Left lung (tissue), 10 donors: Measurements from ENCODE around the gene FNTB. TPM values are rescaled to one million over a fixed set of nuclear protein-coding genes. Genes with fewer than 3 reads are reported as not detected.
A peak's percentile ranks its signal among the peaks of the same experiment; 100 is the strongest.
"Not testable (repeated sequence)": the region's sequence is repeated elsewhere in the genome, so short reads cannot be mapped to it uniquely, and the experiment has no call there.

Source experiments
- ATAC-seq: fragments of 200-7000 bp; cut with Tn5 transposase; one replicate; pipeline ENCODE4 v1.9.1; 2020; ENCODE audit warnings: moderate library complexity
- DNase-seq, 4 donors: peaks; one replicate each; pipeline ENCODE4 v3.0.0-alpha.2; 2013 to 2020
- H3K27ac ChIP-seq, 2 donors: fragments of 200-600 bp; sonication (generic) in 1 of 2; one replicate each; pipeline versions ENCODE4 v1.5.0 to v1.8.0; 2020 to 2021
- H3K27me3 ChIP-seq, 2 donors: fragments of 200-600 bp; sonication (generic) in 1 of 2; one replicate each; pipeline versions ENCODE4 v1.5.0 to v1.8.0; 2020 to 2021
- H3K36me3 ChIP-seq, 2 donors: fragments of 200-600 bp; sonication (generic) in 1 of 2; one replicate each; pipeline versions ENCODE4 v1.5.0 to v1.8.0; 2020 to 2021
- H3K4me1 ChIP-seq, 2 donors: fragments of 200-600 bp; one replicate each; pipeline ENCODE4 v1.8.0; 2021
- H3K4me3 ChIP-seq, 2 donors: fragments of 200-600 bp; sonication (generic) in 1 of 2; one replicate each; pipeline versions ENCODE4 v1.5.0 to v1.8.0; 2020 to 2021; ENCODE audit warnings: mild to moderate bottlenecking in 1 of 2
- H3K9me3 ChIP-seq, 2 donors: fragments of 200-600 bp; sonication (generic) in 1 of 2; one replicate each; pipeline versions ENCODE4 v1.5.0 to v1.8.0; 2020 to 2021
- intact Hi-C, 2 donors: fragments of 100-400 bp; cut with DNase I; formaldehyde crosslinking; loops; one replicate each; pipeline versions ENCODE4 v1.11.2 to v1.14.2; 2022
- polyA plus RNA-seq, 6 donors: library from polyadenylated mRNA; unstranded; fragments of 120-200 nt; gene quantifications; one replicate each; pipeline ENCODE4 v1.2.1, GENCODE V29; 2013; ENCODE audit not compliant: insufficient read length in 6 of 6
- total RNA-seq, 2 donors: library from RNA; stranded (reverse); fragmentation: NEBNext Ultra II Directional; extraction: Animal tissue kit (Norgen Biotek cat#: 25700); gene quantifications; one replicate each; pipeline ENCODE4 v1.2.1, GENCODE V29; 2021
- TF ChIP-seq, protein P1 (sequence below), 2 donors: fragments of 200-600 bp; sonication (generic) in 1 of 2; IDR thresholded peaks; one replicate each; pipeline versions ENCODE4 v1.5.0 to v1.8.0; 2021; ENCODE audit warnings: antibody characterized with exemption in 2 of 2
- donor health status: DM: no; HTN: yes; CAD: no.
- donor health status: DM: no; HTN: no; CAD: no.

FNTB gene
- total and polyA plus RNA-seq, 8 donors: 16.6 to 32.7 (median 29.4) TPM

DNA sequence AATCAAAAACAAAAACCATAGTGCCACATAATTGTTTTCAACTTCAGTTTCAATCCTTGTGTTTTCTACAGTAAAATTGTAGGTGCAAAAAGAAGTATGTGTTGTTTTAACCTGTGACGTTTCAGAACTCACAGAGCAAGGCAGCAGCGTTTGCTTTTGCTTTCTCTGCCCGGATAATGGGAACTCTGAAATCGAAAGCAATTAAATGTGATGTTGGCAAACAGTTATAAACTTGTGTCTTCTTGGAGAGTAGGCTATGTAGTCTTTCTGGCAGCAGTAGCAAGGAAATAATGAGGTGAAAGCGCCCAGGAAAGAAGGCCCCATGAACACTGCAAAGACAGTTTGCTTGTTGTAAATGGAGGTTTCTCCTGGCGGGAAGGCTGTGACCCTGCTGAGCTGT is 39.1 kb downstream of the FNTB start:
- Histone ChIP-seq H3K4me1 (no peaks in the 10 kb centered on the region), H3K27me3 (no peaks in the 10 kb centered on the region), H3K27ac (no peak overlapping the region), H3K9me3 (no peaks in the 10 kb centered on the region), H3K4me3 (no peak overlapping the region), H3K36me3 (peaks cover 0 to 37% of the 10 kb centered on the region in 2 donors)
- TF ChIP-seq, protein P1, sequence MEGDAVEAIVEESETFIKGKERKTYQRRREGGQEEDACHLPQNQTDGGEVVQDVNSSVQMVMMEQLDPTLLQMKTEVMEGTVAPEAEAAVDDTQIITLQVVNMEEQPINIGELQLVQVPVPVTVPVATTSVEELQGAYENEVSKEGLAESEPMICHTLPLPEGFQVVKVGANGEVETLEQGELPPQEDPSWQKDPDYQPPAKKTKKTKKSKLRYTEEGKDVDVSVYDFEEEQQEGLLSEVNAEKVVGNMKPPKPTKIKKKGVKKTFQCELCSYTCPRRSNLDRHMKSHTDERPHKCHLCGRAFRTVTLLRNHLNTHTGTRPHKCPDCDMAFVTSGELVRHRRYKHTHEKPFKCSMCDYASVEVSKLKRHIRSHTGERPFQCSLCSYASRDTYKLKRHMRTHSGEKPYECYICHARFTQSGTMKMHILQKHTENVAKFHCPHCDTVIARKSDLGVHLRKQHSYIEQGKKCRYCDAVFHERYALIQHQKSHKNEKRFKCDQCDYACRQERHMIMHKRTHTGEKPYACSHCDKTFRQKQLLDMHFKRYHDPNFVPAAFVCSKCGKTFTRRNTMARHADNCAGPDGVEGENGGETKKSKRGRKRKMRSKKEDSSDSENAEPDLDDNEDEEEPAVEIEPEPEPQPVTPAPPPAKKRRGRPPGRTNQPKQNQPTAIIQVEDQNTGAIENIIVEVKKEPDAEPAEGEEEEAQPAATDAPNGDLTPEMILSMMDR (IDR thresholded peaks at IDR 0.05): no peak
- intact Hi-C loops: no loop called here
- DNase-seq (peak in 2 of 4 donors; percentile 12 to 32), ATAC-seq (no peak)

DNA sequence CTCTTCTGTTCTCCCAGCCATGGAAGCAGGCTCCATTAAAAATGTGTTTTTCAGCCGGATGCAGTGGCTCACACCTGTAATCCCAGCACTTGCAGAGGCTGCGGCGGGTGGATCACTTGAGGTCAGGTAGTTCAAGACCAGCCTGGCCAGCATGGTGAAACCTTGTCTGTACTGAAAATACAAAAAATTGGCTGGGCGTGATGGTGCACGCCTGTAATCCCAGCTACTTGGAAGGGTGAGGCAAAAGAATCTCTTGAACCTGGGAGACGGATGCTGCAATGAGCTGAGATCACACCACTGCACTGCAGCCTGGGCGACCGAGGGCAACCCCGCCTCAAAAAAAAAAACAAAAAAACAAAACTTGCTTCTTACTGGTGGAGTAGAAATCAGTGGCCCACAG is 39.8 kb downstream of the FNTB start:
- no peak for ATAC-seq
- no peaks in the 10 kb centered on the region for H3K9me3 ChIP-seq
- no peak for DNase-seq

DNA sequence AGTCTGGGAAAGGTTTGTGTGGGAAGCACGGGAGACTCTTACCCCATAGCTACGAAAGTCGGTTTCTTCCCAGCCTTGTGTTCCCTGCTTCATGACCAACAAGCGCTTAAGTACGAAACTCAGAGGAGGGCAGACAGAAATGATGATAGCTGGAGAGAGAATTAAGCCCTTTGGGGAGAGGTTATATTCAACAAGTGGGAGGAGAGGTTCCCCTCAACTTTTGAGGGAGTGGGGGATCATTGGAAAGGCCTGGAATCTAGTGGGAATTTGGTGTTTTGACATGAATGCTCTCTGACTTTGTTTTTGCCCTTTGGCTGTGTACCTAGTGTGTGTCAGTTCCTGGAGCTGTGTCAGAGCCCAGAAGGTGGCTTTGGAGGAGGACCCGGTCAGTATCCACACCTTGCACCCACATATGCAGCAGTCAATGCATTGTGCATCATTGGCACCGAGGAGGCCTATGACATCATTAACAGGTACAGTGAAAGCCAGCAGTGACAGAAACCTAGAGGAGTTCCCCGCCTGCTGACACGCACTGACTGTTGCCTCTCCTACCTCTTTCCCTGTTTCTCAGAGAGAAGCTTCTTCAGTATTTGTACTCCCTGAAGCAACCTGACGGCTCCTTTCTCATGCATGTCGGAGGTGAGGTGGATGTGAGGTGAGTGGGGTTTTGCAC is 40.6 kb downstream of the FNTB start:
- Histone ChIP-seq H3K9me3 (no peaks in the 10 kb centered on the region), H3K27ac (no peak overlapping the region), H3K4me3 (no peak overlapping the region), H3K27me3 (no peaks in the 10 kb centered on the region), H3K36me3 (peaks cover 0 to 42% of the 10 kb centered on the region in 2 donors), H3K4me1 (no peaks in the 10 kb centered on the region)
- no peak for ATAC-seq
- intact Hi-C loops: no loop called here
- no peak for DNase-seq
- TF ChIP-seq, protein P1 (IDR thresholded peaks at IDR 0.05): no peak

More for the DNA sequence above, 39.8 kb downstream of the FNTB start:
- Histone ChIP-seq H3K36me3 (peaks cover 0 to 38% of the 10 kb centered on the region in 2 donors), H3K4me1 (no peaks in the 10 kb centered on the region), H3K27ac (no peak overlapping the region), H3K27me3 (no peaks in the 10 kb centered on the region), H3K4me3 (no peak overlapping the region)
- TF ChIP-seq, protein P1 (IDR thresholded peaks at IDR 0.05): no peak
- intact Hi-C loops: no loop called here

DNA sequence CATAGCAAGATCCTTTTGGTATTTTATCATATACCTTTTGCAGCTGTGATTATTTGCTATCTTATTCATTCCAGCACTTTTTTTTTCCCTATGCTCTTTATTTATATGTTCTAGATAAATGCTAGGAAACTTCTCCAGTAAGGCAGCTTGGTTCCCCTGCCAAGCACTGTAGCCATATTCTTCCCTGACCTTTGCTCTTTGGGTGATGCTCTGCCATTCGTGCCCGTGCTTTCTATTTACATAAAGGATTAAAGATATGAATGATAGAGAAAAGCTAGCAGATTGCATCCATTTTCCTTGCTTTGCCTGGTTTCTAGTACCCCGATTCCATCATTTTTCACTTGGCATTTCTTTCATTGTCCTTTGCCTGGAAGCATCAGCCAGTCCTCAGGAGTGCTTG is 42.2 kb downstream of the FNTB start:
- Histone ChIP-seq H3K27me3 (no peaks in the 10 kb centered on the region), H3K4me1 (no peaks in the 10 kb centered on the region), H3K27ac (no peak overlapping the region), H3K9me3 (no peaks in the 10 kb centered on the region), H3K4me3 (no peak overlapping the region), H3K36me3 (peaks cover 0 to 57% of the 10 kb centered on the region in 2 donors)
- intact Hi-C loops: no loop called here
- ATAC-seq (no peak), DNase-seq (no peak)
- TF ChIP-seq, protein P1 (IDR thresholded peaks at IDR 0.05): no peak

DNA sequence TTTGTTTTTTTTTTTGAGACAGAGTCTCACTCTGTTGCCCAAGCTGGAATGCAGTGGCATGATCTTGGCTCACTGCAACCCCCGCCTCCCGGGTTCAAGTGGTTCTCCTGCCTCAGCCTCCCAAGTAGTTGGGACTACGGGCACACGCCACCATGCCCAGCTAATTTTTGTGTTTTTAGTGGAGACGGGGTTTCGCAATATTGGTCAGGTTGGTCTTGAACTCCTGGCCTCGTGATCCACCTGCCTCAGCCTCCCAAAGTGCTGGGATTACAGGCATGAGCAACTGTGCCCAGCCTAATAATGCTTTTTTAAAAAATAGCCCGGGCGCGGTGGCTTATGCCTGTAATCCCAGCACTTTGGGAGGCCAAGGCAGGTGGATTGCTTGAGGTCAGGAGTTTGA is 44.6 kb downstream of the FNTB start:
- peaks cover 0 to 57% of the 10 kb centered on the region in 2 donors for H3K36me3 ChIP-seq
- intact Hi-C loops, ATAC-seq: not testable (repeated sequence)

DNA sequence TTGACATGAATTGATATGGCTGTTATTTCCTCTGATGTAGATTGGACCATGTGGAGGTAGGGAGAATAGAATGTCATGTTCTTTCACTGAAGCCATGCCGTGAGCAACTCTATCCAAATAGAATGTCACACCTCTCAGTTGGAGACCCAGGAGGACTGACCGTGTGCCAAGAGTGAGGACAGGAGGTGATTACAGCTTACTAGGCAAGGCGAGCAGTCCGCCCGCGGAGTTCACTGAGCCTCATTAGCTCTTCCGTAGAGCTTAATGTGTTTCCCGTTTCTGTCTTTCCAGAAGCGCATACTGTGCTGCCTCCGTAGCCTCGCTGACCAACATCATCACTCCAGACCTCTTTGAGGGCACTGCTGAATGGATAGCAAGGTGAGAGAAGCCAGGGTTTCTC is 45.6 kb downstream of the FNTB start:
- Histone ChIP-seq H3K36me3 (peaks cover 0 to 49% of the 10 kb centered on the region in 2 donors), H3K27me3 (no peaks in the 10 kb centered on the region), H3K9me3 (no peaks in the 10 kb centered on the region), H3K27ac (no peak overlapping the region), H3K4me3 (no peak overlapping the region), H3K4me1 (no peaks in the 10 kb centered on the region)
- ATAC-seq (no peak), DNase-seq (no peak)
- intact Hi-C loops: no loop called here
- TF ChIP-seq, protein P1 (IDR thresholded peaks at IDR 0.05): no peak

More for the DNA sequence above, 44.6 kb downstream of the FNTB start:
- DNase-seq, H3K4me1 ChIP-seq, H3K27me3 ChIP-seq, H3K4me3 ChIP-seq, H3K9me3 ChIP-seq, H3K27ac ChIP-seq: not testable (repeated sequence)
